IPS-18c (cell line): Measurements from ENCODE around the gene EMSY.
"Not testable (repeated sequence)": the region's sequence is repeated elsewhere in the genome, so short reads cannot be mapped to it uniquely, and the experiment has no call there.

Experiments used
- H3K4me3 ChIP-seq: 2 replicates; pipeline ENCODE4 v1.7.0; 2013; ENCODE audit warnings: low read depth, mild to moderate bottlenecking, low read length, moderate library complexity; ENCODE audit not compliant: insufficient read depth
- H3K9me3 ChIP-seq: one replicate; pipeline ENCODE4 v1.6.1; 2013; ENCODE audit warnings: mild to moderate bottlenecking, low read length, moderate library complexity; ENCODE audit not compliant: control insufficient read depth, insufficient read depth

EMSY gene

GRCh38 chr11:76577921-76578653 lies 133.3 kb downstream of the EMSY start:
- H3K4me3 ChIP-seq, result no peak overlapping the region
- H3K9me3 ChIP-seq, result no peaks in the 10 kb centered on the region

GRCh38 chr11:76578654-76579055 lies 133.8 kb downstream of the EMSY start:
- H3K4me3 ChIP-seq, result no peak overlapping the region
- H3K9me3 ChIP-seq, result no peaks in the 10 kb centered on the region

- Histone ChIP-seq H3K9me3 (no peaks in the 10 kb centered on the region), H3K4me3 (no peak overlapping the region)
Measured at GRCh38 chr11:76579056-76579751, 134.4 kb downstream of the EMSY start.

- no peak overlapping the region for H3K4me3 ChIP-seq
Measured at GRCh38 chr11:76579752-76580151, 134.9 kb downstream of the EMSY start.

GRCh38 chr11:76582471-76582870 lies 137.7 kb downstream of the EMSY start:
- not testable (repeated sequence) for H3K9me3 ChIP-seq, H3K4me3 ChIP-seq

More at GRCh38 chr11:76579752-76580151, 134.9 kb downstream of the EMSY start:
- H3K9me3 ChIP-seq, result no peaks in the 10 kb centered on the region

GRCh38 chr11:76587820-76588454 lies 143.1 kb downstream of the EMSY start:
- Histone ChIP-seq H3K9me3 (no peaks in the 10 kb centered on the region), H3K4me3 (no peak overlapping the region)

- H3K4me3 ChIP-seq, result no peak overlapping the region
- H3K9me3 ChIP-seq, result no peaks in the 10 kb centered on the region
Measured at GRCh38 chr11:76588455-76589325, 143.9 kb downstream of the EMSY start.

- Histone ChIP-seq H3K4me3 (no peak overlapping the region), H3K9me3 (no peaks in the 10 kb centered on the region)
Measured at GRCh38 chr11:76589477-76589876, 144.7 kb downstream of the EMSY start.

- Histone ChIP-seq H3K4me3 (no peak overlapping the region), H3K9me3 (no peaks in the 10 kb centered on the region)
Measured at GRCh38 chr11:76589964-76590950, 145.4 kb downstream of the EMSY start.

GRCh38 chr11:76591416-76591815 lies 146.6 kb downstream of the EMSY start:
- Histone ChIP-seq H3K4me3 (no peak overlapping the region), H3K9me3 (no peaks in the 10 kb centered on the region)

- Histone ChIP-seq H3K4me3 (no peak overlapping the region), H3K9me3 (no peaks in the 10 kb centered on the region)
Measured at GRCh38 chr11:76592025-76592914, 147.5 kb downstream of the EMSY start.

- Histone ChIP-seq H3K4me3 (no peak overlapping the region), H3K9me3 (no peaks in the 10 kb centered on the region)
Measured at GRCh38 chr11:76592961-76593360, 148.1 kb downstream of the EMSY start.

GRCh38 chr11:76595091-76595490 lies 150.3 kb downstream of the EMSY start:
- not testable (repeated sequence) for H3K4me3 ChIP-seq, H3K9me3 ChIP-seq

GRCh38 chr11:76596652-76597051 lies 151.8 kb downstream of the EMSY start:
- no peaks in the 10 kb centered on the region for H3K9me3 ChIP-seq
- H3K4me3 ChIP-seq, result no peak overlapping the region

GRCh38 chr11:76597533-76598425 lies 153.0 kb downstream of the EMSY start:
- Histone ChIP-seq H3K4me3 (no peak overlapping the region), H3K9me3 (no peaks in the 10 kb centered on the region)
